HG03442 (cell line): ENCODE data around the gene CFAP46.

ENCODE experiments used
- ATAC-seq: cut with Tn5 transposase; IDR thresholded peaks from one replicate; pipeline ENCODE4 v1.9.1; 2021; ENCODE audit warnings: mild to moderate bottlenecking, moderate library complexity; ENCODE audit not compliant: unreplicated experiment

Gene CFAP46

DNA sequence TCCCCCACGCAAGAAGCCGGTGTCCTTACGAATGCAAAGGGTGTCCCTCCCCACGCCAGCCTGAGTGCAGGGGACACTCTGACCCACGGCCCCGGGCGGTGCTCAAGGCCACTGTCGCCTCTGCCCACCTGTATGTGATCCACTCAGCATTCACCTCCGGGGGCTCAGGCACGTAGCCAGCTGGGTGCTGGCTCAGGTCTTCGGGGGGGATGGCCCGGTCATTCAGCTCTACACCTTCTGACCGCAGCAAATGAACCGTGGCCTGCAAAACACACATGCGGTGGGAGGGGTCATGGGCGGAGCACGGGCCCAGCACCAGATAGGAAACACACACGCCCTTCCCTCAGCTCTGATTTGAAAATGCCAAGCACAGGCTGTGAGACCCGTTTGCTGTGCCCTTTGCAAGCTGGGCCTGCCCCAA lies 25.9 kb downstream of the CFAP46 start:
- no peak for ATAC-seq

DNA sequence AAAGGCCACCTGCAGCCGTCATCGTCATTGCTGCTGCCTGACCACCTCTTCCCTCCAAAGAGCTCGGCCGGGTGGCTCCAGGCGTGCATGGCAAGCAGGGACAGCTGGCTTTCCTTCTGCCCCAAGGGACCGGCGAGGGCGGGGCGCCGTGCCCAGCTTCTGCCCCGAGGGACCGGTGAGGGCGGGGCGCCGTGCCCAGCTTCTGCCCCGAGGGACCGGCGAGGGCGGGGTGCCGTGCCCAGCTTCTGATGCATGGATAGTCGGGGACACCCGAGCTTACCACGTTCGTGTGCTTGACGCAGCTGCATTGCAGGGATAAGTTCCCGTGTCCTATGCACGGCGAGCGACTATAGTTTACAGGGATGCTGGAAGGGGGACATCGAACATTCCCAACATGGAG lies 27.0 kb downstream of the CFAP46 start:
- no peak for ATAC-seq

DNA sequence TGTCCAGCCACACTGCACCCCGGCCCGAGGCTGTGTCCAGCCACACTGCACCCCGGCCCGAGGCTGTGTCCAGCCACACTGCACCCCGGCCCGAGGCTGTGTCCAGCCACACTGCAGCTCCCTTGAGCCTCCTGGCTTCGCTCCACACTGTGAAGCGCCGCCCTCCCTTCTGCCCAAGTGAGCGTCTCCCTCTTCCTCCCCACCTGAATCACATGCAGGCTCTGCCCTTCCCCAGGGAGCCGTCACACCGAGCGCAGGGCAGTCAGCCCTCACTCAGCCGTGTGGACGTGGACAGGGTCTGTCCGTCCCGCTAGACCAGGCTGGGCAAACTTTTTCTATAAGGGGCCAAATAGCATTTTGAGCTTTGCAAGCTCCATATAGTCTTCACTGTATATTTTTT lies 27.6 kb downstream of the CFAP46 start:
- ATAC-seq, result no peak

DNA sequence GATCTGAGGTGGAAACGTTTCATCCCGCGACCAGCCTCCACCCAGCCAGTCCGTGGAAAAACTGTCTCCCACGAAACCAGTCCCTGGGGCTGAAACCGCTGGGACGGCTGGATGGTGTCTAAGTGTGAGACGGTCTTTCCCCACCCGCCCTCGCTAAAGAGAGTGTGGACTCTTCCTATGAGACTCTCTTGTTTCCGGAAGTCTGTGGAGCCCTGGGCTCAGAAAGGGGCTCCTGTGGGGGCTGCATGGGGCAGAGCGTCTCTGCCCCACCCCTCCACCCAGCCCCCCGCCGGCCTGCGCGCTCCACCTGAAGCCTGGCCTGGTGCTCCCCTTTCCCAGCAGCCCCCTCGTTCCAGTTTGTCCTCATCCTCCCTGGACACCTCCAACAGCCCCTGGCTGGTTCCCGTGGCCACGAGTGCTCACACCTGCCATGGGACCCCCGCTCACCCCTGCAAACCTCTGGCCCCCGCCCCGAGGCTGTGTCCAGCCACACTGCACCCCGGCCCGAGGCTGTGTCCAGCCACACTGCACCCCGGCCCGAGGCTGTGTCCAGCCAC lies 28.7 kb downstream of the CFAP46 start:
- no peak for ATAC-seq

DNA sequence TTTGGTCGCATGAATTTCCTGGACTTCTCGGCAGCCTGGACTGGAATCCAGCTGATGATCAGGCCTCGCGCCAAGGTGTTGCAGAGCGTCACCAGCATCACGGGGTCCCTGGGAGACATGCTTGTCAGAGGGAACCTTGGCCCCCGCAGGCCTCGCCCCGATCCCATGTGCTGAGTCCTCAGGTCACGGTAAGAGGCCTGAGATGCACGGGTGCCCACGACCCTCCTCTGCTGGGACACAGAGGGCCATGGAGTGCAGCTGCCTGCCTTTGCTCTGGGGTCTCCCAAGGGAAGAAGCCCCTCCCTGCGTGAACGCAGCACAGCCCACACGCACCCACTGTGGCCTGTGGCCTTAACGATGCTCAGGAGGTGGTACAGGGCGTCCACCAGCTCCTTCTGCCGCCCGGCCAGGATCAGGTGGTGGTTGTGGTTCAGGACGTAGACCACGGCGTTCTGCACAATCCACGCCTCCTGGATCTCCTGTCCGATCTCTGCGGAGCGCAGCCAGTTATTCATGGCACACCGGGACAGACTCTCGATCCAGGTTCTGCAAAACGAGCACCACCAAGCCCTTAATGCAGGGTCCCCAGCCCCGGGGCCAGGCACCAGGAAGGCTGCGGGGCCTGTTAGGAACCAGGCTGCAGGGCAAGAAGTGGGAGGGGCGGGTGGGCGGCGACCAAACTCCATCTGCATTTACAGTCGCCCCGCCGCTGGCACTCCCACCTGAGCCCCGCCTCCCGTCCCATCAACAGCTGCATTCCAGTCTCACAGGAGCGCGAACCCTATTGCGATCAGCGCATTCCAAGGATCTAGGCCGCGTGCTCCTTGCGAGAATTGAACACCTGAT lies 29.4 kb downstream of the CFAP46 start:
- no peak for ATAC-seq

DNA sequence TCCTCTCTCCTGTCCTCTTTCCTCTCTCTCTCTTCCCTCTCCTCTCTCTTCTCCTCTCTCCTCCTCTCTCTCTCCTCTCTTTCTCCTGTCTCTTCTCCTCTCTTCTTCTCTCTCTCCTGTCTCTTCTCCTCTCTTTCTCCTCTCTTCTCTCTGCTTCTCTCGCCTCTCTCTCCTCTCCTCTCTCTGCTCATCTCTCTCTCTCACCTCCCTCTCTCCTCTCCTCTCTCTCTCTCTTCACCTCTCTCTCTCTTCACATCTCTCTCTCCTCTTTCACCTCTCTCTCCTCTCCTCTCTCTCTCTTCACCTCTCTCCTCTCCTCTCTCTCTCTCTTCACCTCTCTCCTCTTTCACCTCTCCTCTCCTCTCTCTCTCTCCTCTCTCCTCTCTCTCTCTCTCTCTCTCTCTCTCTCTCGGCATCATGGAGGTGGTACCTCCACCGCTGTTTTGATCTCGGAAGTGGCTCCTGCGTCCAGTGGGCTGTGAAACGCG lies 30.1 kb downstream of the CFAP46 start:
- no peak for ATAC-seq

DNA sequence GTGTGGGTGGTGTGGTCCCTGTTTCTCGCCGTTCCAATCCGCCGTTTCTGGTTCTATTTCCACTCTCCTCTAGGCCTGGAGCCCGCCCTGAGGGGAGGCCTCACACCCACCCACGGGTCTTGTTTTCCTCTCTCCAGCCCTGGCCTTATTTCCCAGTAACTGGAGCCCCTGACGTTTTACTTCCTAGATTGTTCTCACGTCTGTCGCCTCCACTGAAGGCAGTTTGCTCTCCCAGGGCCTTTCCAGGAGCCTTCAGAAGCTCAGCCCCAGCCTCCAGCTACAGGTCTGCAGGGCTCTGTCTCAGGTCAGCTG lies 30.6 kb downstream of the CFAP46 start:
- ATAC-seq, result no peak

DNA sequence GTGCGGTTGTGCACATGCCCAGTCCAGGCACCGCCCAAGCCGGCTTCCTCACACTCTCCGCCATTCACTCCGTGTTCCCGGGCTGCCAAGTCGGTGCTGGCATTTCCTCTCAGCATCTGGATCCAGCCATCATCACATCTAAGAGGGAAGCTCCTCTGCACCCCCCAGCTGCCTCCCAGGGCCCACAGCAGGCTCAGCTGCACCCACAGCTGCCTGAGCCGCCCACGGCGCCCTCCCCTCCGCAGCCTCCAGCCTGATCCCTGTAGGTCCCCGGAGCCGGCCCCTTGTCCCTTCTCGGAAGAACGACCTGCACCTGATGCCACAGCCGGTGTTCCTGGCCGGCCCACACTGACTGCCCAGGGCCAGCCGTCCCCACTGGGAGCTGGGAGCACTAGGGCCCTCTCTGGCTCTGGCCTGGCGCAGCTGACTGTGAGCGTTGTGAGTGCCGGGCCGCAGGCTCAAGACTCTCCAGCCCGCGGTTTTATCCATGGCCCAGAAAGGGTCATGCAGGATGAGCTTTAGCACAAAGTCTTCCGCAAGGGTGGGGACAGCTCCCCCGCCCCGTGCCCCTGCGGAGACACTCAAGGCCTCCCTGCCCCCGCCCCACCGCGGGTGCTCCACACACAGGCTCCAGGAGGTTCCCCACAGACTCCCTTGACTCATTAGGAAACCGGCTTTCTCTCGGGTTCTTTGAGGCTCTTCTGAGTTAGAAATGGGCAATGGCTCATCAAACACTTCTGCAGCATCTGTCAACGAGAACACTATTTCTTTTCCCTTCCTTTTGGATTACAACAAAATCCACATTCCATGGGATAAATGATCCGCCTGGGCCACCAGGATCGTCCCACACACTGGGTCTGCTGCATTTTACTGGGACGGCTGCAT lies 31.2 kb downstream of the CFAP46 start:
- no peak for ATAC-seq

DNA sequence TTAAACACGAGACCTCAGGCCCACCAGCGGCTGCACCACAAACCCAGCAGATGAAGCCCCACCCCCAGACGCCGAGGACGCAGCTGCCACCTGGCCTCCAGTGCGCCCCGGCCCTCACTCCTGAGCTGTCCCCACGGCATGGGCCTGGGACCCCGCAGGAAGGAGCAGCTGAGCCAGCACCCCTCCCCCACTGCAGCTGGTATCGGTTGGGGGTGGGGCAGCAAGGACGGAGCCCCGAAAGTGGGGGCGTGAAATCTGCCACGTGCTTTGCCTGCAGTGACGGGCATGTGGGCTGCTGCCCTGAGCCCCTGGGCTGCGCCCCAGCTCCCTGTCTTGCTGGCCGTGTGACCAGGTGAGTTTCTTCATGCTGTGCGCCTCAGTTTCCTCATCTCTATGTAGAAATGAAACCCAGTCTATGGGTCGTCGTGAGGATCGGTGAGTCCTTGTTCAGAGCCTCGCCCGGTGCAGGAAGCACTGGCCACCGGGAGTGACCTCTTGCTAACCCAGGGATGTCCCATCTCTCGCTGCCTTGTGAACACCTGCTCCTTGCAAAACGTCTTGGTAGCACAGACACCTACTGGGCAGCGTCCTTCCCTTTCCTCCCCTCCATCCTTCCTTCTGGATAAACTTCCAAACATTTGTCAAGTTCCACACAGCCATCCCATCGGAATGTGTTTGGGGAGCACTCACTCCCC lies 32.0 kb downstream of the CFAP46 start:
- no peak for ATAC-seq

DNA sequence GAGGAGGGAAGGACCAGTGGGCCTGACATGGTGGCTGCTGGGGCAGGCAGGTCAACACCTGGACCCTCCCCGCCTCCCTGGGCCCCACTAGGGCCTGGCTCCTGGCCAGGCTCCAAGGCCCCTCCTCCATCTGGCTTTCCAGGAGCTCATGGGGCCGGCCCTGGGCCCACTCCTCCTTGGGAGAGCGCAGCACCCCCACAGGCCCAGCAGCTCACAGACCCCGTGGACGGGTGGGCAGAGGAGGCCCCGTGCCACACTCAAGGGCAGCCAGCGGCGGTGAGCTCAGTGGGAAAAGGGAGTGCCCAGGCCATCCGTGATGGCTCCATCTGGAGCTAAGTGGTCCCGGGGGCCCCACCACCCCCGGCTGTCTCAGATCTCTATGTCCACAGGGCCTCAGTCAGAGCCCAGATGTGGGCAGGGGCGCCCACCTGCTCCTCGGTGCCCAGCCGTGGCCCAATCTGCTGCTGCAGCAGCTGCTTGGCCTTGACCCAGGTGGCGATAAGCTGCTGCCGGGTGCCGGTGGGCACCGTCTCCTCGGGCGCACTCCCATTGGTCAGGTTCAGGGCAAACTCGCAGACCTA lies 32.8 kb downstream of the CFAP46 start:
- no peak for ATAC-seq

DNA sequence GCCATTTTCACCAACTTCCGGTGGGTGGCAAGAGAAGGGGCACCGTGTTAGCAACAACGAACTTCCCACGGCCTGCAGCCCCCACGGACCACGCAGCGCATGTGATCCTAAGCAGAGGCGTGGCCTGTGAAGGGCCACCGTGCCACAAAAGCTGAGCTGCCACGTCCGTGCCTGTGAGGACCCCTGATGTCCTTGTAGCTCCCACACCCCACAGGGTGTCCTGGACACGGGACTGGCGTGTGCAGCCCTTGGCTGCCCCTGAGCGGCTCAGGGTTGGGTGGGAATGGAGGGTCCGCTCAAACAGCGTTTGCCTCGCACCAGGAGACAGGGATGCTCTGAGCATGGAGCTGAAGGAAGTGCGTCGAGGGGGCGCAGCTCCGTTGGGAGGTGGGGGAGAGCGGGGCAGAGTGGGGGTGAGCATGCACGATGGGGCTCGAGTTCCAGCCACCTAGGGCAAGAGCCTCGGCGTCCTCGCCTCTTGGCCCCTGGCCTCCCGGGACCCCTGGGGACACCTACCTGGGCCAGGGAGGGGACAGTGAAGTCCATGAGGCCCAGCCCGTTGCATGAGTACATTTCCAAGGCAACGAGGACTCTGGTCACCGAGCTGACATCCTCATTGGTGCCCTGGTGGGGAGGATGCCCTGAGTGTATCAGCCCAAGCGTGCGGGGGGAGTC lies 33.6 kb downstream of the CFAP46 start:
- no peak for ATAC-seq

DNA sequence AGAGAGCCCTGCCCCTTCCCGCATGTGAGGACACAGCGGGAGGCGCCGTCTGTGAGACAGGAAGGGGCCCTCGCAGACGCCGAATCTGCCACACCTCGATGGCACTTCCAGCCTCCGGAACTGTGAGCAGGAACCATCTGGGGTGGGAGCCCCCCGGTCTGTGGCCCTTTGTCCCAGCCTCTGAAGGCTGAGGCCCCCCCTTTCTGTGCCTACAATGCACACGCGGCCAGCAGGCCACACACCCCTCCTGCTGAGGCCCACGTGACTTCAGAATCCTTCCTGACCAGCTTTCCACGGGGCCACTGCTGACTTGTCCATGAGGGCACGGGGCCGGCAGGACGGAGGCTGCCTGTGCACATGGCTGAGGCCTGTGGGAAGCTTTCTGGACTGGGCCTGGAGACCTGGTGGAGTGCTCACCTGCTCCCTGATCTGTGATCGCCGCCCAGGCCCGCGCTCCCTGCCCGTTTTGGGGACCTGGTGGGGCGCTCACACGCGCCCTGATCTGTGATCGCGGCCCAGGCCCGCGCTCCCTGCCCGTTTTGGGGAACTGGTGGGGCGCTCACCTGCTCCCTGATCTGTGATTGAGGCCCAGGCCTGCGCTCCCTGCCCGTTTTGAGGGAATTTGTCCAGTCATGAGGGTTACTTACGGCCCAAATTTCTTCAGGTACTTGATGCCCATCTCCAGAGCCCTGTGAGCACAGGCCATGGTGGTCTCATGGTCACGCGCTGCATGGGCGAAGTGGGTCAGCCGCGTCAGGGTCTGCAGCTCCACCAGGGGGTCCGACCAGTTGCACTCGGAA lies 34.3 kb downstream of the CFAP46 start:
- ATAC-seq, result no peak

DNA sequence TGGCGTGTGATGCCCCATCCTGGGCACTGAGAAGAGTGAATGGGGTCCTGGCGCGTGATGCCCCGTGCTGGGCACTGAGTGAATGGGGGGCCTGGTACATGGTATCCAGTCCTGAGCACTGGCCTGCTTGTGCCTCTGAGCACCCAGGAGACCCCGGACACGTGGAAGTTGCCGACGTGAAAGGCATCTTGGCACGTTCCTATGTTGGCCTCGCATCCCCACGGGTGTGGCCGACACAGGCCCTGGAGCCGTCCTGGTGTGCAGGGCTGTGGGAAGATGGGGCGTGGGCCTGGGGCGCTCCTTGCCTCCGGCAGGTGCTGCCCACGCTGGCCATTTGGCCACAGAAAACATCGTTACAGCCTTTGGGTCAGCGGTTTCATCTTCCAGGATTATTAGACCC lies 35.5 kb downstream of the CFAP46 start:
- no peak for ATAC-seq

DNA sequence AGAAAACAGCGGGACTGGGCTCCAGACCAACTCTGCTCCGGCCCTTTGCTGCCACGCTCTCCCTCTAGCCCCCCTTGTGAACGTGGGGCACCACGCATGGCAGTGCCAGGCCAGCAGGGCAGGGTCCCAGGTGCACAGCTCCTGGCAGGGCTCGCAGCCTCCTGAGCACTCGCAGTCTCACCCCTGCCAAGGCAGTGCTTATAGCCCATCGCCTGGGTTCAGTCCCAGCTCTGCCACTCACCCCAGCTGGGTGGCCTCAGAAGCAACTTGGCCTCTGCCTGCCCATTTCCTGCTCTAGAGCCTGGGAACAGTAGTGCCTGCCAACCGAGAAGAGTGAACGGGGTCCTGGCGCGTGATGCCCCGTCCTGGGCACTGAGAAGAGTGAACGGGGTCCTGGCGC lies 36.3 kb downstream of the CFAP46 start:
- ATAC-seq, result no peak

DNA sequence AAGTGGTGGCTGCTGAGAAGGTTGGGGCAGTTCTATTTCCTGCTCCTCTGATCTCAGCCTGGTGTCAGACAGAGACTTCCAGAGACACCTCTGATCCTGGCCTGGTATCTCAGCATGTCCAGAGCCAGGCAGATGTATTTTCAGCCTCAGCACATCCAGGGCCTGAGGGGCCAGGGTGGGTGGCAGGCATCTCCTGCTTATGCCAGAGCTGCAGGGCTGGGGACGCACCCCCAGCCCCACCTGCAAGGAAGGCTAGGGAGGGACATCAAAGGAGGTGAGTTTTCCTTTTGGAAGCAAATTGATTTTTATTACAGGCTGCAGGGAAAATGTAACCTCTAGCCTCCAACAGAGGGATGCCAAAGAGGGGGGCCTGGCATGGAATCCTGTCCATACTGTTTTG lies 36.7 kb downstream of the CFAP46 start:
- no peak for ATAC-seq

DNA sequence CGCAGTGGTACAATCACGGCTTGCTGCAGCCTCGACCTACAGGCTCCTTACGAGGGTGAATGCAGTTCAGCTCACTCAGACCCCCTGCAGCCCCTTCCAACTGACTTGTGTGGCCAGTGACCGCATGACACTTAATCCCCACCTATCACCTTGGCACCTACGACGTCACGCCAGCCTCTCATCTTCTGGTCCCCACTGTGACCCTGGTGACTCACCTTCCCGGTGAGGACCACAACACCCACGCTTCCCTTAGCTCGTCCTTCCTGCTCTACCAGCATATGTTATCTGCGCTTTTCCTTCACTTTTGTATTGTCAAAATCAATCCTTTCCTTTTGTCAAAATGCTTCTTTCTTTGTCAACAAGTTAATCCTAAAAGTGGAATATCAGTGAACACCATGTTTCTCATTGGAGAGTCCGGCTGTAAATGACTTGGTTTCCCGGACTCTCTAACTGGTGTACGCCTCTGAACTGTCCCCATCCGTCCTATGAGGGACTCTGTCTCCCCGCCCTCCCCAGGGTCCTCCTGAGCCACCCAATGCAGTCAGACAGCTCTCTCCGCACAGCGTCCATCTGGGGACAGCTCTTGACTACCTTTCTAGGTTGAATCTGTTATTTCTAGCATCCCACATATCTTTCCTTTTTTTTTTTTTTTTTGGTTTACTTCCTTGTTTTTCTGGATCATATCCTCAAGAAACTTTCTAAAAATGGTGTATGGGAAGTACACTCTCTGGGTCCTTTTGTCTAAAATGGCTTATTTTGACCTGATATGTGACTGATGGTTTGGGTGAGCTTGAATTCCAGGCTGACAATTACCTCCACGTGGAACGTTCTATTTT lies 37.3 kb downstream of the CFAP46 start:
- no peak for ATAC-seq

DNA sequence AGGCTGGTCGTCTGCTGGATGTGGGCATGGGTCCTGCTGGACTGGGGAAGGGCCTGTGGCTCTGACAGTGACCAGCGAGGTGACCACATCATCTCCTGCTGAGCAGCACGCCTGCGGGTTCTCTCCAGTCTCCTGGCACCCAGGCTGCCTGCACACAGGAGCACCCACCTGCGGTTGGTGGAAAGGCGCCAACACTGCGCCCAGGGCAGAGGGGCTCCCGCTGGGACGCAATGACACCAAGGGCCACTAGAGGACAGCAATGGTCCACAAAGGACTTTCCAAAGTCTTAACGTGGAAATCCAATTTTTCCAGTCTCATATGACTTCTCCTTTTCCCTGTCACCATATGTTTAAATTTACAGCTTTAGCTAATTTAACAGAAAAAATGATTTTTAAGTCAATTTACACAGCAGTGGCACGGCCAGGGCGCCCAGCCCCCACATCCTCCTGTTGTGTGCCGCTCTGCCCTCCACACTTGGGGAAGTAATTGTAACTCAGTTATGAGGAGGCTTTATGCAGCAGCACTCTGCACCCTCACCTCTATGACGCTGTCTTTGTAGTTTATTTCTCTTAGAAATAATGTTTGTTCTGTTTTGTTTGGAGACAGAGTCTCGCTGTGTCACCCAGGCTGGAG lies 38.1 kb downstream of the CFAP46 start:
- ATAC-seq, result no peak
